ENCODE measurements around the gene JAKMIP2.

JAKMIP2 gene

GRCh38 chr5:147691130-147691529 lies 91.4 kb downstream of the JAKMIP2 start:
- ATAC-seq, result no peak
- no peak for TF ChIP-seq PPARA (CRISPR knock-in tag; IDR thresholded peaks at IDR 0.05; ENCODE audit: borderline replicate concordance)
- TF ChIP-seq ISL1 (CRISPR knock-in tag; IDR thresholded peaks at IDR 0.05), result no peak
- TF ChIP-seq BACH2 (CRISPR knock-in tag; IDR thresholded peaks at IDR 0.05; ENCODE audit: borderline replicate concordance), result no peak
- TF ChIP-seq GLIS3 (CRISPR knock-in tag; IDR thresholded peaks at IDR 0.05), result no peak
- no peak for TF ChIP-seq ZC3H10 (CRISPR knock-in tag; IDR thresholded peaks at IDR 0.05)
- TF ChIP-seq RARB (CRISPR knock-in tag; IDR thresholded peaks at IDR 0.05), result no peak
- TF ChIP-seq TCF4 (CRISPR knock-in tag; IDR thresholded peaks at IDR 0.05; ENCODE audit: borderline replicate concordance), result no peak
- no peak for TF ChIP-seq OSR1 (CRISPR knock-in tag; IDR thresholded peaks at IDR 0.05)
- no peak for TF ChIP-seq TOX (CRISPR knock-in tag; IDR thresholded peaks at IDR 0.05; ENCODE audit: borderline replicate concordance)
- TF ChIP-seq ZNF565 (CRISPR knock-in tag; conservative IDR thresholded peaks at IDR 0.05; ENCODE audit: low read depth), result no peak
- TF ChIP-seq CREB5 (CRISPR knock-in tag; IDR thresholded peaks at IDR 0.05; ENCODE audit: low read depth), result no peak
- no peak for TF ChIP-seq ZNF70 (CRISPR knock-in tag; IDR thresholded peaks at IDR 0.05)
- no peak for TF ChIP-seq CSRNP3 (CRISPR knock-in tag; IDR thresholded peaks at IDR 0.05)
- no peak for TF ChIP-seq ZNF8 (CRISPR knock-in tag; IDR thresholded peaks at IDR 0.05)
- TF ChIP-seq CSDC2 (CRISPR knock-in tag; IDR thresholded peaks at IDR 0.05), result no peak

GRCh38 chr5:147690595-147690994 lies 91.9 kb downstream of the JAKMIP2 start:
- no peak for TF ChIP-seq ZFP3 (CRISPR knock-in tag; IDR thresholded peaks at IDR 0.05)
- TF ChIP-seq CREB5 (CRISPR knock-in tag; IDR thresholded peaks at IDR 0.05; ENCODE audit: low read depth), result no peak
- TF ChIP-seq TOX (CRISPR knock-in tag; IDR thresholded peaks at IDR 0.05; ENCODE audit: borderline replicate concordance), result no peak
- no peak for TF ChIP-seq OSR1 (CRISPR knock-in tag; IDR thresholded peaks at IDR 0.05)
- no peak for TF ChIP-seq TCF4 (CRISPR knock-in tag; IDR thresholded peaks at IDR 0.05; ENCODE audit: borderline replicate concordance)
- no peak for TF ChIP-seq ISL1 (CRISPR knock-in tag; IDR thresholded peaks at IDR 0.05)
- TF ChIP-seq ZFP30 (CRISPR knock-in tag; IDR thresholded peaks at IDR 0.05), result no peak
- TF ChIP-seq ESRRG (CRISPR knock-in tag; IDR thresholded peaks at IDR 0.05), result no peak
- no peak for TF ChIP-seq PATZ1 (CRISPR knock-in tag; IDR thresholded peaks at IDR 0.05; ENCODE audit: borderline replicate concordance)
- no peak; the same call in 2 of the 3 replicates for ATAC-seq

GRCh38 chr5:147689426-147689825 lies 93.1 kb downstream of the JAKMIP2 start:
- ATAC-seq, result no peak
- TF ChIP-seq ESRRG (CRISPR knock-in tag; IDR thresholded peaks at IDR 0.05), result no peak
- TF ChIP-seq ZNF8 (CRISPR knock-in tag; IDR thresholded peaks at IDR 0.05), result no peak
- no peak for TF ChIP-seq ZNF565 (CRISPR knock-in tag; conservative IDR thresholded peaks at IDR 0.05; ENCODE audit: low read depth)
- TF ChIP-seq ZFP3 (CRISPR knock-in tag; IDR thresholded peaks at IDR 0.05), result no peak
- no peak for TF ChIP-seq ZNF70 (CRISPR knock-in tag; IDR thresholded peaks at IDR 0.05)
- no peak for TF ChIP-seq PPARA (CRISPR knock-in tag; IDR thresholded peaks at IDR 0.05; ENCODE audit: borderline replicate concordance)
- TF ChIP-seq ISL1 (CRISPR knock-in tag; IDR thresholded peaks at IDR 0.05), result no peak
- no peak for TF ChIP-seq GLIS3 (CRISPR knock-in tag; IDR thresholded peaks at IDR 0.05)
- TF ChIP-seq ZC3H10 (CRISPR knock-in tag; IDR thresholded peaks at IDR 0.05), result no peak

- peak; percentile 70 for ATAC-seq
- TF ChIP-seq ESRRG (CRISPR knock-in tag; IDR thresholded peaks at IDR 0.05), result no peak
These were observed 93.7 kb downstream of the JAKMIP2 start for GRCh38 chr5:147688656-147689356.

- ATAC-seq, result no peak
- no peak for TF ChIP-seq ZNF565 (CRISPR knock-in tag; conservative IDR thresholded peaks at IDR 0.05; ENCODE audit: low read depth)
- no peak for TF ChIP-seq TCF4 (CRISPR knock-in tag; IDR thresholded peaks at IDR 0.05; ENCODE audit: borderline replicate concordance)
- TF ChIP-seq CREB5 (CRISPR knock-in tag; IDR thresholded peaks at IDR 0.05; ENCODE audit: low read depth), result no peak
- TF ChIP-seq GLIS3 (CRISPR knock-in tag; IDR thresholded peaks at IDR 0.05), result no peak
- no peak for TF ChIP-seq RARB (CRISPR knock-in tag; IDR thresholded peaks at IDR 0.05)
- TF ChIP-seq ZFP3 (CRISPR knock-in tag; IDR thresholded peaks at IDR 0.05), result no peak
- TF ChIP-seq OSR1 (CRISPR knock-in tag; IDR thresholded peaks at IDR 0.05), result no peak
- no peak for TF ChIP-seq SNAI2 (CRISPR knock-in tag; IDR thresholded peaks at IDR 0.05)
These were observed 95.4 kb downstream of the JAKMIP2 start for GRCh38 chr5:147687118-147687517.

All from SK-N-SH treated with all-trans-retinoic acid at 6 μM for 48 hours (cell line).